LNCAP (cell line): ENCODE measurements around the gene GRM4.

Experiments
- TF ChIP-seq, protein P1 (sequence below): fragments of 450-650 bp; IDR thresholded peaks from 2 replicates; pipeline ENCODE4 v1.5.1; 2017; ENCODE audit warnings: mild to moderate bottlenecking

The GRM4 gene

DNA sequence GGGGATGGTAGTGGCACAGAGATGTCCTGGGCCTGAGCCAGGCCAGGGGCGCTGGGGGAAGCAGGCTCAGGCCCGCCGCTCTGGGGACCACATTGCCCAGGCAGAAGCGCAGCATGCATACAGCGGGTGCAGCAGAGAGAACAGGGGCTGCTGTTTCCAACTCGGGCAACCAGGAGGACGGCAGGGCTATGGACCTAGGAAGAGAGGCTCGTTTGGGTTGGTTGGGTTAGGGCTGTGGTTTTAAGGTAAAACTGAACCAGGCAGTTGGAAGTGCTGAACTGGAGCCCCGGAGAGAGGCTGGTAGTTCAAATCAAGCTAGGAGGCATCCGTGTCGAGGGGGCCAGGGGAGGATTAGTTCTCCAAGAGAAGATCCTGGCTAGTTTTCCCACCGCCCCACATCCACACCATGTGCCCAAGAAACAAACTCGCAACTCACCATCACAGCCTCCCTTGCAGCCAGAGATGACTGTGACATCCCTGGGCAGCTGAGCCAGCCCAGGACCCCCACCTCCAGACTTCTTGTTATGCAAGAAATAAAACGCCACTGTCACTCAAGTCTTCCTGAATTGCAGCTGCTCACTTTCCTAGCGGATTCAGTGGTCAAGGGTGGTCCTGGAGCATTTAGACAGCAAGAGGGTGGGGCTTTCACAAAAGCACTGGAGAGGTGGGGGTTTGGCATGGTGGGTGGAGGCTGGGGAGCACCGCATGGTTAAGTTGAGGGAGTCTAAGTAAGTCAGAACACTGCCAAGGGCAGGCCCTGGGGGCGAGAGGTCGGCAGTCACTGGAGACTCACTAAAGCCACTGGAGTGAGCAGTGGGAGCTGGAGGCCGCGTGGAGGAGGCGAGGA lies 161.2 kb downstream of the GRM4 start:
- TF ChIP-seq, protein P1, sequence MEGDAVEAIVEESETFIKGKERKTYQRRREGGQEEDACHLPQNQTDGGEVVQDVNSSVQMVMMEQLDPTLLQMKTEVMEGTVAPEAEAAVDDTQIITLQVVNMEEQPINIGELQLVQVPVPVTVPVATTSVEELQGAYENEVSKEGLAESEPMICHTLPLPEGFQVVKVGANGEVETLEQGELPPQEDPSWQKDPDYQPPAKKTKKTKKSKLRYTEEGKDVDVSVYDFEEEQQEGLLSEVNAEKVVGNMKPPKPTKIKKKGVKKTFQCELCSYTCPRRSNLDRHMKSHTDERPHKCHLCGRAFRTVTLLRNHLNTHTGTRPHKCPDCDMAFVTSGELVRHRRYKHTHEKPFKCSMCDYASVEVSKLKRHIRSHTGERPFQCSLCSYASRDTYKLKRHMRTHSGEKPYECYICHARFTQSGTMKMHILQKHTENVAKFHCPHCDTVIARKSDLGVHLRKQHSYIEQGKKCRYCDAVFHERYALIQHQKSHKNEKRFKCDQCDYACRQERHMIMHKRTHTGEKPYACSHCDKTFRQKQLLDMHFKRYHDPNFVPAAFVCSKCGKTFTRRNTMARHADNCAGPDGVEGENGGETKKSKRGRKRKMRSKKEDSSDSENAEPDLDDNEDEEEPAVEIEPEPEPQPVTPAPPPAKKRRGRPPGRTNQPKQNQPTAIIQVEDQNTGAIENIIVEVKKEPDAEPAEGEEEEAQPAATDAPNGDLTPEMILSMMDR, result no peak

DNA sequence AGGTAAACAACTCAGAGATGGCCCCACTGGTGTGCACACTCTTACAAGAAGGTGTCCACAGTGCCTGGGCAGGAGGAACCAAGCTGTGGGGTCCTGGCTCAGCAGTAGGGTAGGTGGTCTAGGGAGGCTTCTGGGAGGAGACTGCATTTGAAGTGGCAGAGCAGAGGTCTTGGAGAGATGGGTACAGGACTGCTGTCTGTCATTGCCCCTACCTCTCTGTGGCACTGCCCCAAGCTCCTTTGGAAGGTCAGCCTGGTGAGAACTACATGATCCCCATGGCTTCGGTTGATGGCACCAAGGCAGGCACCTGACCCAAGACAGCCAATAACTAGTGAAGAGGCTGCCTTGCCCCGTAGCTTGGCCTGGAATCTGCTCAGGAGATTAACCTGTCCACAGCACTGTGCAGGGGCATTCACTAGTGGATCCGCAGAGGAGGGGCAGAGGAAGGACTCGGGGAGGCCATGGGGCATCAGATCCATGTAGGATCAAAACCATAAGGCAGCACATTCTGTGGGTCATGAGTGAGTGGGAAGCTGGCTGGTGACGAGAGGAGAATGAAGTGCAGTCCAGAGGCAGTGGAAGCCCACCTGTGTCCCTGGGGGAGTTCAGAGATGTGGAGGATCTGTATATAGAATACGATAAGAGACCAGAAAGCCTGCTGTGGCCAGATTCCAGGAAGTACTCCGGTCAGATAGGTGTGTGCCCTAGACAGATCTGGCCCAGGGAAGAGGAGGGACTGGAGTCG lies 162.0 kb downstream of the GRM4 start:
- TF ChIP-seq, protein P1, result no peak

DNA sequence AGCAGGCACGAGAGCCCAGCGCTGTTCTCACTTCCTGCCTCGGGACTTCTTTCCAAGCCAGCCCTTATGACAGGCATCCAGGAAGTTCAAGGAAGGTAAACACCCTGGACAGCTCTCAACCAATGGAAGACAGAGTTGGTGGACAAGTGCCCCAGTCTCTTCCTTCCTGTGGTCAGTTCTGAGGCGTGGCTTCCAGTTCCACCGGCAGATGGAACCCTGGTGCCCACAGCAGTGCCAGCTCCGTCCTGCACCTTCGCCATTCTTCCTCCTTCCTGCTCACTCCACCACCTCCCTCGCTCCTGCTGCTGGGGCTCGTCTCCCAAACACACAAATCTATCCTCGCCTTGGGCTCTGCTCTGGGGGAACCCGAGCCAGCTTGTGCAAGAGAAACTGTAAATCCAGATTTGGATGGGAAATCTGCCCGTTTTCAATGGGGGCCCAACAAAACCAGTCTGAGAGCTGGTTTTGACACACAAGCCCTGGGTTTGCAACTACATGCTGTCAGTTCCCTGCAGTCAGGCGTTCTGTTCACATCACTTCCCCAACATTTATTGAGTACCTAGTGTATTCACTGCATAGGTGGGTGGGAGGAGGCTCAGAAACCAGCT lies 162.7 kb downstream of the GRM4 start:
- TF ChIP-seq, protein P1, result peak; percentile 31; the same call in 1 of the 2 replicates

DNA sequence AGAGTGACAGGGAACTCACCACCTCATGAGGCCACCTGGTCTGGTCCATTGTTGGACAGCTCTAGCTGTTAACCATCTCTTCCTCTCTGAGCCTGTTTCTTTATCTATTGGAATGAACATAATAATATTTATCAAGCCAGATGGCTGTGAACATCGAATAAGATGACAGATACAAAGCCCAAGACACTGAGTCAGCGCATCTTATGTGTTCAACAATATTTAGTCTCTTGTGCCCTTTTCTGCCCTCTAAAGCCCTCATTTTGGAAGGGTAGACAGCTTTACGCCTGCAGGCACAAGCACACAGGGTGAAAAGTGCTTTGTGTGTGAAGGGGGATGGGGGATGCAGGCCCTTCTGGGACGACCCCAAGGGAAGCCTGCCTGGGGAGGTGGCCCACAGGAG lies 164.0 kb downstream of the GRM4 start:
- TF ChIP-seq, protein P1, result no peak

DNA sequence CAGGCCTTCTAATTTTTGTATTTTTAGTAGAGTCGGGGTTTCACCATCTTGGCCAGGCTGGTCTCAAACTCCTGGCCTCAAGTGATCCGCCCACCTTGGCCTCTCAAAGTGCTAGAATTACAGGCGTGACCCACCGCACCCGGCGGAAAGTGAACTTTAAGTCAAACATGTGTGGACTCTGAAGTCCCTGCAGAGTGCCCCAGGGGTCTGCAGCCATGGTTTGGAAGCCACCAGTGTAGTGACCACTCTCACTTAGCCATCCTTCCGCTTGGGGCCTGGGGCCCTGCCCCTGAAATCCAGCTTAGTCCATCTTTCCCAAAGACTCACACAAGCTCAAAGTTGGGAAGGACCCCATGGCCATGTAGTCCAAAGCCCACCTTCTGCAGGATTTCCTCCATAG lies 164.5 kb downstream of the GRM4 start:
- TF ChIP-seq, protein P1, result no peak

DNA sequence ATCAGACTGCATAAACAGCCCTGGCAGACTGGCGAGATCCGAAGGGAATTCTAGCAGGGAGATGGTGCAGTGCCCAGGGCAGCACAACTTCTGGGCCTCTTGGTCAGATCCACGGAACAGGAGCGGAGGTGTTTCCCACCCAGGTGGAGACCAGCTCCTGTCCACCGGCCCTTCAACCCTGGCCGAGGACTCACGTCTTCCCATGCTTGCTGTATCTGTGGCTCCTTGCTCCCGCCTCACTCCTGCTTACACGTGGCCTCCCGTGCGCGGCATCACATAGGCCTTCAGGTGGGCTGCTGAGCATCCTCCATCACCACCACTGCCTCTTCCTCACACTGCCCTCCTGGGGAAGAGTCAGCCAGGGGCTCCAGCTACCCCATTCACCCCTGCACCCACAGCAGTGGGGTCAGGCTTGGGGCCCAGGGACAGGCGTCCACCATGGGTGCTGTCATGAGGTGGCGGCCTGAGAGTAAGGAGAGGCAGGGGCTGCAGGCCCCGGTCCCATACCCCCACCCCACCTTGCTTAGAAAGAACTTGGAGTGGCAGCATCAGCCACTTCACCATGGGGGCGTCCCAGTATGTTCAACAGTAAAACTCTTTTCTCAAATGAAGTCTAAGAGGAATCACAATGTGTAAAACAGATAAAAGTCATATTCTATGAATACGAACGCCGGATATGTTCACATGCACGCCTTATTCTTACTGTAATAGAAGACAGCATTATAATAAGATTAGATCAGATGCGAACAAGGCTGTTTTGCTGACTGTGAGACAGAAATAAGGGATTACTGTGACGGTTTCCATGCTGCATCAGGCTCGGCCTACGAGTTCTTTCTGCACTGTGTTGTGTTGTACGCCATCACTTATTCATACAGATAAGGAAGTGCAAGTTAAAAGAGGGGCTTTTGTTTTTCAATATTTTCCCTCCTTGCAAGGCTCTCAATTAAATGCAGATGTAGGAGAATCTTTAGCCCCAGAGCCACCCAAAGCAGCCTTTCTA lies 165.4 kb downstream of the GRM4 start:
- TF ChIP-seq, protein P1, result no peak
